GM12872 (cell line): ENCODE measurements around the gene TRDMT1.

ENCODE experiments used
- TF ChIP-seq, protein P1 (sequence below): IDR thresholded peaks from 3 replicates; pipeline ENCODE4 v1.5.1; 2011; ENCODE audit warnings: low read depth, mild to moderate bottlenecking, low read length, moderate library complexity; ENCODE audit not compliant: insufficient read depth

The TRDMT1 gene

DNA sequence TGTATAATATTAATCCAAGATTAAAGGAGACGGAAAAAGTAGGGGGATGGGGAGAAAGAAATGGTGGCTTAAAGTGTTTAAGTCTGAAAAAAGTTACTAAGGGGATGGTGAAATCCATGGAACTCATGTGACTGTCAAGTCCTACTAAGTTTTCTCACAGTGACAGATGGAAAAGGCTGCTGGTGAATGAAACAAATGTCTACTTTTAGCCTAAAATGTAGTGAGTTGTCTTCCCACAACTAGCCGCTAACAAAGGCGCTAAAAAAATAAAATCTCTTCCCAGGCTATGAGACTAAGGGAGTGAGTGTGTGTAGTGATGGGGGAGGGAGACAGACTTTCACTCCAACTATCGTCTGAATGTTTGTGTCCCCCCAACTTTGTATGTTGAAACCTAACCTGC is 39.1 kb upstream of the TRDMT1 start:
- TF ChIP-seq, protein P1, sequence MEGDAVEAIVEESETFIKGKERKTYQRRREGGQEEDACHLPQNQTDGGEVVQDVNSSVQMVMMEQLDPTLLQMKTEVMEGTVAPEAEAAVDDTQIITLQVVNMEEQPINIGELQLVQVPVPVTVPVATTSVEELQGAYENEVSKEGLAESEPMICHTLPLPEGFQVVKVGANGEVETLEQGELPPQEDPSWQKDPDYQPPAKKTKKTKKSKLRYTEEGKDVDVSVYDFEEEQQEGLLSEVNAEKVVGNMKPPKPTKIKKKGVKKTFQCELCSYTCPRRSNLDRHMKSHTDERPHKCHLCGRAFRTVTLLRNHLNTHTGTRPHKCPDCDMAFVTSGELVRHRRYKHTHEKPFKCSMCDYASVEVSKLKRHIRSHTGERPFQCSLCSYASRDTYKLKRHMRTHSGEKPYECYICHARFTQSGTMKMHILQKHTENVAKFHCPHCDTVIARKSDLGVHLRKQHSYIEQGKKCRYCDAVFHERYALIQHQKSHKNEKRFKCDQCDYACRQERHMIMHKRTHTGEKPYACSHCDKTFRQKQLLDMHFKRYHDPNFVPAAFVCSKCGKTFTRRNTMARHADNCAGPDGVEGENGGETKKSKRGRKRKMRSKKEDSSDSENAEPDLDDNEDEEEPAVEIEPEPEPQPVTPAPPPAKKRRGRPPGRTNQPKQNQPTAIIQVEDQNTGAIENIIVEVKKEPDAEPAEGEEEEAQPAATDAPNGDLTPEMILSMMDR: no peak

DNA sequence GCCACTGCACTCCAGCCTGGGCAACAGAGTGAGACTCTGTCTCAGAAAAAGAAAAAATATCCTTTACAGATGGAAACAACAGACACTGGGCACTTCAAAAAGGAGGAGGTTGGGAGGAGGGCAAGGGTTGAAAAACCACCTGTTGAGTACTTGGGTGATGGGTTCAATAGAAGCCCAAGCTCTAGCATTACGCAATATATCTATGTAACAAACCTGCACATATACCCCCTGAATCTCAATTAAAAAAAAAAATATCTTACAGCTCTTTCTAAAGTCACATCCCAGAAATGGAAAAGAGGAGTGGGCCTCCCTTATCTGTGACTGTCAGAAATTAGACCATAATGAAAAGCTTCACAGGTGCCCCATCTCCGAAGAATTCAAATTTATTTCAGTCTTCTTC is 38.6 kb upstream of the TRDMT1 start:
- TF ChIP-seq, protein P1: no peak

DNA sequence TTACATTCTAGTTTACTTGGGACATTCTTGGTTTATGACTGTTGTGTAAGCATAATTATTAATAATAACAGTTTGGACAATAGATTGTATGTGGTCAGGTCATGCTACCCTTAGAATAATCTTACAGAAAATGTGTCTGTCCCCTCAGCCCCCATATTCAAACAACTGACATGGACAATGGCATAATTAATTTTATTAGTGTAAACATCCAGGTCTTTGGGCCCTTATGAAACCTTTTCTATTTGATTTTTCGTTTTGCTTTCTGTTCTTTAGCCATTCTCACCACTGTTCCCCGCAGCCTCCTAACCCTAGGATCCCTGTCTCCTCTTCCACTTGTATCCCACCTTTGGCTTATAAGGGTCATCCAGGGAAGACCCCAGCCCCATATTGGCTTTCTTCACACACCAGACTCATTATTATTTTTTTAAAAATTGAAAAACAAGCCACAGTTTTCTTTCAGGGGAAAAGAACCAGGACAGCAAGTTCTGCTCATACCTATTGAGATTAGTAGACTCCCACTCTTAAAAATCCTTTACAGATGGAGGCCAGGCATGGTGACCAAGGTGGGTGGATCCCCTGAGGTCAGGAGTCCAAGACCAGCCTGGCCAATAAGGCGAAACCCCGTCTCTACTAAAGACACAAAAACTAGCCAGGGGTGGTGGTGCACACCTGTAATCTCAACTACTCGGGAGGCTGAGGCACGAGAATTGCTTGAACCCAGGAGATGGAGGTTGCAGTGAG is 38.0 kb upstream of the TRDMT1 start:
- TF ChIP-seq, protein P1: no peak

DNA sequence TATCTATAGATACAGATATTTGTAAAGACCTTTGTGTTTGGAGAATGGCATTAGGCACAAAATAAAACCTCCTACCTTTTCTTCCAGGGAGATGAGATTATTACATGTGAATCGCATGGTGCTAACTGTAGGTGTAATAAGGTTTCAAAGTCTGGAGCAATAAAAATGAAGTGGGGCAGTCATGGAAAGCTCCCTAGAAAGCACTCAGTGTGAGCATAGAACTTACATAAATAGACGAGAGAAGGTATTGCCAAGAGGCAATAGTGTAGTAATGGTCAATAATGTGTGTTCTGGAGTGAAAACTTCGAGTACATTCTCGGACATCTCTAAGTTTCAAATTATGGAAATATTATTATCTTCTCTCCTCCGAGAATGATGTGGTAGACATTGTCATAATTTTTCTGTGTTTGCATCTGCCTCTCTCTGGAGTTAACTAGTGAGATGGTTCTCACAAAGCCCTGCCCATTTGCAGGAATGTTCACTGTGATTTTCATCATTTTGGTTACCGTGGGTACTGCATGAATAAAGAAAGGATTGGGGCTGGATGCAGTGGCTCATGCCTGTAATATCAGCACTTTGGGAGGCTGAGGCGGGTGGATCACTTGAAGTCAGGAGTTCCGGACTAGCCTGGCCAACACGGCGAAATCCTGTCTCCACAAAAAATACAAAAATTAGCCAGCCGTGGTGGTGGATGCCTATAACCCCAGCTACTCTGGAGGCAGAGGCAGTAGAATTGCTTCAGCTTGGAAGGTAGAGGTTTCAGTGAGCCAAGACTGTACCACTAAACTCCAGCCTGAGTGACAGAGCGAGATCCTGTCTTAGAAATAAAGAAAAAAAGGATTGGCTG is 37.2 kb upstream of the TRDMT1 start:
- TF ChIP-seq, protein P1: no peak

DNA sequence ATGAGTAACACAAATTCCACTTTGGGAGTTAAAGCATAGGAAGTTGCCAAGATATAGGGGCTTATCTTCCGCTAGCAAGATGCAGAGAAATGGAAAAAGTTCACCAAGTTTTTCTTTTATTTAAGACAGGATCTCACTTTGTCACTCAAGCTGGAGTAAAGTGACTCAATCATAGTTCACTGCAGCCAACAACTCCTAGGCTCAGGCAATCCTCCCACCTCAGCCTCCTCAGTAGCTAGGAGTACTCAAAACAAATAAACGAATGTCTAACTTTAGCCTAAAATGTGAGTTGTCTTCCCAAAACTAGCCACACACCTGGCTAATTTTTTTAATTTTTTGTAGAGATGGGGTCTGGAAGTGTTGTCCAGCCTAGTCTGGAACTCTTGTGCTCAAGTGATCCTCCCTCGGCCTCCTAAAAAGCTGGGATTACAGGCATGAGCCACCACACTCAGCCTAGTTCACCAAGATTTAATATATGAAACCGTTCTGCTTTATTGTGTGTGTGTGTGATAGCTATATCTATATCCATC is 36.5 kb upstream of the TRDMT1 start:
- TF ChIP-seq, protein P1: no peak

DNA sequence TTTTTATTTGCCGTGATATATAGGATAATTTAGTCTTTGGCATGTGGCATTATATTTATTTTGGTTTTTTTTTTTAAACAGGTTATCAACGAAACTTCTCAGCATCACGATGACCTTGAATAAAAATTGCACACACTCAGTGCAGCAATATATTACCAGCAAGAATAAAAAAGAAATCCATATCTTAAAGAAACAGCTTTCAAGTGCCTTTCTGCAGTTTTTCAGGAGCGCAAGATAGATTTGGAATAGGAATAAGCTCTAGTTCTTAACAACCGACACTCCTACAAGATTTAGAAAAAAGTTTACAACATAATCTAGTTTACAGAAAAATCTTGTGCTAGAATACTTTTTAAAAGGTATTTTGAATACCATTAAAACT is 35.7 kb upstream of the TRDMT1 start:
- TF ChIP-seq, protein P1: no peak

DNA sequence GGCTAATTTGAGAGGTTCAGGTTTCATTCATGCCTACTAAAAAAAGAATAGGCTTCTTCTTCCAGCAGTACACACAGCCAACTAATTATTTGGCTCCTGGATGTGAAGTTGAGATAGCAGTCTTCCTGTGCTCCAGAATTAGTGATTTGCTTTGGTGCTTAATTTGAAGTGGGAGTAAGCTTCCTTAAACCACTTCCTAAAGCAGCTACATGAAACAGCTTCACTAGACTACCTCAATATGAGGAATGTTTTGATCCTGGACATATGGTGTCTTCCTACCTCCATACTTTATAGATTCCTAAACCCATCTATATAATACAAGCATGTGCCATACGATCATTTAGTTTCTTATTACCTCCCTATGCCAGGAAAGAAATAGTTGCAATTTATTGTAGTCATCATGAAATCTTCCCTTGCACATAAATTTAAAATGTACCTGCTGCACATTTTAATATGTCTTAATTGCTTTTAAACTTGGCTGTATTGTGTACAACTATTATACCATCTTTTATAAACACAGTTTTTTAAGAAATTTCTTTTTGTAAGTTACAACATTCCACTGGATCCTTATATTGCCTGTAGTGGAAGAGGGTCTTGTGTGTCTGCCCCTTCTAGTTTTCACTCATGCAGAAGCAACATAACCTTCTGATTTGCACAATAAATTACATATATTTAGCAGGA is 35.1 kb upstream of the TRDMT1 start:
- TF ChIP-seq, protein P1: no peak
